Osteoblast (primary cell): Measurements from ENCODE around the gene POU6F2. TPM values are rescaled to one million over a fixed set of nuclear protein-coding genes. Genes with fewer than 3 reads are reported as not detected.
"Not testable (repeated sequence)": the region's sequence is repeated elsewhere in the genome, so short reads cannot be mapped to it uniquely, and the experiment has no call there.

ENCODE experiments used
- DNase-seq: peaks from one replicate; pipeline ENCODE4 v3.0.0; 2011; ENCODE audit warnings: low spot score, mixed read lengths; ENCODE audit not compliant: insufficient read length; ENCODE audit errors: missing footprints
- H2AFZ ChIP-seq: 2 replicates; pipeline ENCODE4 v1.6.0; 2011; ENCODE audit warnings: mild to moderate bottlenecking, low read length
- H3K27ac ChIP-seq: 2 replicates; pipeline ENCODE4 v1.5.1; 2011; ENCODE audit warnings: mild to moderate bottlenecking, low read depth, low read length, moderate library complexity
- H3K27me3 ChIP-seq: 2 replicates; pipeline ENCODE4 v1.6.0; 2012; ENCODE audit warnings: mild to moderate bottlenecking, control low read depth, inconsistent platforms, low read length, moderate library complexity; ENCODE audit not compliant: insufficient read depth
- H3K36me3 ChIP-seq: 2 replicates; pipeline ENCODE4 v1.5.1; 2011; ENCODE audit warnings: mild to moderate bottlenecking, low read length, control low read depth, moderate library complexity; ENCODE audit not compliant: insufficient read depth
- H3K4me1 ChIP-seq: 2 replicates; pipeline ENCODE4 v1.5.1; 2011; ENCODE audit warnings: mild to moderate bottlenecking, low read length, control low read depth, moderate library complexity; ENCODE audit not compliant: insufficient read depth
- H3K4me2 ChIP-seq: 2 replicates; pipeline ENCODE4 v1.6.0; 2011; ENCODE audit warnings: mild to moderate bottlenecking, low read length; ENCODE audit not compliant: insufficient read depth
- H3K4me3 ChIP-seq: fragments of 200-600 bp; sonication (generic); 3 replicates; pipeline ENCODE4 v1.5.1; 2012; ENCODE audit warnings: mild to moderate bottlenecking, low read length, inconsistent platforms; ENCODE audit not compliant: insufficient read depth
- H3K79me2 ChIP-seq: 2 replicates; pipeline ENCODE4 v1.6.0; 2012; ENCODE audit warnings: mild to moderate bottlenecking, low read length, control low read depth, inconsistent platforms; ENCODE audit not compliant: insufficient read depth
- H3K9me3 ChIP-seq: 2 replicates; pipeline ENCODE4 v1.5.1; 2011; ENCODE audit warnings: low read depth, low read length, control low read depth
- H4K20me1 ChIP-seq: 2 replicates; pipeline ENCODE4 v1.6.0; 2012; ENCODE audit warnings: mild to moderate bottlenecking, low read length, control low read depth; ENCODE audit not compliant: insufficient read depth
- CTCF ChIP-seq: IDR thresholded peaks from 2 replicates; pipeline ENCODE4 v1.5.1; 2011; ENCODE audit warnings: mild to moderate bottlenecking, low read depth, low read length, moderate library complexity; ENCODE audit errors: extremely low read depth
- total RNA-seq: library from RNA; depleted of rRNA; stranded (reverse); fragments of >200 nt; gene quantifications from 2 replicates; pipeline ENCODE4 v1.2.3, GENCODE V29; 2012

POU6F2 gene
- total RNA-seq, 1 donor = not detected

- H2AFZ ChIP-seq = no peak overlapping the region
- no peak overlapping the region for H3K4me3 ChIP-seq
- H3K4me2 ChIP-seq = no peak overlapping the region
- TF ChIP-seq CTCF = no peak
- no peaks in the 10 kb centered on the region for H4K20me1 ChIP-seq
- H3K27me3 ChIP-seq = no peaks in the 10 kb centered on the region
- DNase-seq = no peak
- no peaks in the 10 kb centered on the region for H3K9me3 ChIP-seq
- H3K4me1 ChIP-seq = no peaks in the 10 kb centered on the region
- no peaks in the 10 kb centered on the region for H3K36me3 ChIP-seq
- no peaks in the 10 kb centered on the region for H3K79me2 ChIP-seq
- H3K27ac ChIP-seq = no peak overlapping the region
These were observed 39.7 kb upstream of the POU6F2 start for GRCh38 chr7:38938001-38938485.

- H3K4me1 ChIP-seq = no peaks in the 10 kb centered on the region
- no peaks in the 10 kb centered on the region for H4K20me1 ChIP-seq
- no peaks in the 10 kb centered on the region for H3K36me3 ChIP-seq
- DNase-seq = no peak
- no peak overlapping the region for H3K4me3 ChIP-seq
- no peaks in the 10 kb centered on the region for H3K79me2 ChIP-seq
- no peak for TF ChIP-seq CTCF
- no peak overlapping the region for H3K4me2 ChIP-seq
- no peaks in the 10 kb centered on the region for H3K9me3 ChIP-seq
- no peaks in the 10 kb centered on the region for H3K27me3 ChIP-seq
- no peak overlapping the region for H2AFZ ChIP-seq
- H3K27ac ChIP-seq = no peak overlapping the region
These were observed 39.1 kb upstream of the POU6F2 start for GRCh38 chr7:38938589-38938988.

- H3K4me2 ChIP-seq = no peak overlapping the region
- no peak overlapping the region for H2AFZ ChIP-seq
- no peaks in the 10 kb centered on the region for H3K36me3 ChIP-seq
- no peak for TF ChIP-seq CTCF
- H3K4me1 ChIP-seq = no peaks in the 10 kb centered on the region
- H3K79me2 ChIP-seq = no peaks in the 10 kb centered on the region
- no peak overlapping the region for H3K27ac ChIP-seq
- no peaks in the 10 kb centered on the region for H3K27me3 ChIP-seq
- H3K4me3 ChIP-seq = no peak overlapping the region
- no peaks in the 10 kb centered on the region for H3K9me3 ChIP-seq
- DNase-seq = no peak
- no peaks in the 10 kb centered on the region for H4K20me1 ChIP-seq
These were observed 36.9 kb upstream of the POU6F2 start for GRCh38 chr7:38940774-38941173.

- no peak for DNase-seq
- no peaks in the 10 kb centered on the region for H3K9me3 ChIP-seq
- H3K79me2 ChIP-seq = no peaks in the 10 kb centered on the region
- no peaks in the 10 kb centered on the region for H3K36me3 ChIP-seq
- no peak overlapping the region for H3K27ac ChIP-seq
- no peaks in the 10 kb centered on the region for H4K20me1 ChIP-seq
- no peaks in the 10 kb centered on the region for H3K4me1 ChIP-seq
- H3K4me2 ChIP-seq = no peak overlapping the region
- H3K4me3 ChIP-seq = no peak overlapping the region
- no peak overlapping the region for H2AFZ ChIP-seq
- no peaks in the 10 kb centered on the region for H3K27me3 ChIP-seq
- no peak for TF ChIP-seq CTCF
These were observed 35.2 kb upstream of the POU6F2 start for GRCh38 chr7:38942431-38943051.

- H3K4me1 ChIP-seq, H3K9me3 ChIP-seq, H3K27me3 ChIP-seq, DNase-seq, H3K27ac ChIP-seq, H4K20me1 ChIP-seq, H3K36me3 ChIP-seq, H3K4me2 ChIP-seq, H3K4me3 ChIP-seq, H3K79me2 ChIP-seq, H2AFZ ChIP-seq: not testable (repeated sequence)
These were observed 30.2 kb upstream of the POU6F2 start for GRCh38 chr7:38947541-38947940.
